Colonic mucosa (tissue), 4 donors: ENCODE data around the gene TYRP1. TPM values are rescaled to one million over a fixed set of nuclear protein-coding genes. Genes with fewer than 3 reads are reported as not detected.

ENCODE experiments used
- DNase-seq: peaks from one replicate; pipeline ENCODE4 v3.0.0-alpha.2; 2020
- H3K27ac ChIP-seq: fragments of 200-600 bp; one replicate; pipeline ENCODE4 v1.8.0; 2021
- H3K27me3 ChIP-seq: fragments of 200-600 bp; one replicate; pipeline ENCODE4 v1.8.0; 2021
- H3K36me3 ChIP-seq: fragments of 200-600 bp; one replicate; pipeline ENCODE4 v1.8.0; 2021
- H3K4me1 ChIP-seq: fragments of 200-600 bp; one replicate; pipeline ENCODE4 v1.8.0; 2021; ENCODE audit warnings: mild to moderate bottlenecking
- H3K4me3 ChIP-seq: fragments of 200-600 bp; one replicate; pipeline ENCODE4 v1.8.0; 2021
- H3K9ac ChIP-seq, 2 donors: one replicate each; pipeline ENCODE4 v1.7.0; 2013; ENCODE audit warnings: control low read depth in 2 of 2, low read depth in 2 of 2, low read length in 2 of 2
- H3K9me3 ChIP-seq: fragments of 200-600 bp; one replicate; pipeline ENCODE4 v1.8.0; 2021
- CTCF ChIP-seq: fragments of 200-600 bp; IDR thresholded peaks from one replicate; pipeline ENCODE4 v1.8.0; 2022; ENCODE audit warnings: antibody characterized with exemption, mild to moderate bottlenecking
- intact Hi-C: fragments of 100-400 bp; cut with DNase I; formaldehyde crosslinking; loops from one replicate; pipeline ENCODE4 v1.14.1; 2022
- total RNA-seq, 2 donors: library from RNA; stranded (reverse); fragmentation: NEBNext Ultra II Directional in 1 of 2; extraction: Animal tissue kit (Norgen Biotek cat#: 25700) in 1 of 2; gene quantifications; one replicate each; pipeline ENCODE4 v1.2.1, GENCODE V29; 2021
- donor health status: healthy.
- donor health status: DM: no; HTN: no; CAD: no.
- donor health status: DM: no; HTN: no; CAD: no.

Gene TYRP1
- total RNA-seq, 2 donors from 2014 or later: 0.30 to 1.4 TPM

GRCh38 chr9:12712532-12712931, 19.3 kb downstream of the TYRP1 start:
- no peak overlapping the region for H3K4me3 ChIP-seq
- H3K27ac ChIP-seq: no peak overlapping the region
- intact Hi-C loops: no loop called here
- no peaks in the 10 kb centered on the region for H3K27me3 ChIP-seq
- no peak for TF ChIP-seq CTCF
- no peaks in the 10 kb centered on the region for H3K36me3 ChIP-seq
- no peak overlapping the region for H3K9ac ChIP-seq
- no peaks in the 10 kb centered on the region for H3K4me1 ChIP-seq
- no peaks in the 10 kb centered on the region for H3K9me3 ChIP-seq
- DNase-seq: no peak

- TF ChIP-seq CTCF: no peak
- no peaks in the 10 kb centered on the region for H3K27me3 ChIP-seq
- no peak overlapping the region for H3K4me3 ChIP-seq
- no peak overlapping the region for H3K27ac ChIP-seq
- no peaks in the 10 kb centered on the region for H3K9me3 ChIP-seq
- H3K36me3 ChIP-seq: no peaks in the 10 kb centered on the region
- no peak overlapping the region for H3K9ac ChIP-seq
- no peaks in the 10 kb centered on the region for H3K4me1 ChIP-seq
- intact Hi-C loops: no loop called here
- no peak for DNase-seq
Observed at GRCh38 chr9:12715268-12715667, 22.1 kb downstream of the TYRP1 start.

GRCh38 chr9:12716823-12717600, 23.8 kb downstream of the TYRP1 start:
- Histone ChIP-seq H3K27ac (no peak overlapping the region), H3K27me3 (no peaks in the 10 kb centered on the region), H3K4me1 (no peaks in the 10 kb centered on the region), H3K36me3 (no peaks in the 10 kb centered on the region), H3K4me3 (no peak overlapping the region), H3K9me3 (no peaks in the 10 kb centered on the region), H3K9ac (no peak overlapping the region)
- intact Hi-C loops: no loop called here
- no peak for DNase-seq
- no peak for TF ChIP-seq CTCF

GRCh38 chr9:12717907-12718306, 24.7 kb downstream of the TYRP1 start:
- intact Hi-C loops: no loop called here
- no peaks in the 10 kb centered on the region for H3K9me3 ChIP-seq
- no peaks in the 10 kb centered on the region for H3K4me1 ChIP-seq
- H3K36me3 ChIP-seq: no peaks in the 10 kb centered on the region
- no peak overlapping the region for H3K4me3 ChIP-seq
- no peak overlapping the region for H3K9ac ChIP-seq
- no peaks in the 10 kb centered on the region for H3K27me3 ChIP-seq
- H3K27ac ChIP-seq: no peak overlapping the region
- no peak for TF ChIP-seq CTCF
- DNase-seq: no peak

- TF ChIP-seq CTCF: no peak
- H3K27me3 ChIP-seq: no peaks in the 10 kb centered on the region
- H3K4me3 ChIP-seq: no peak overlapping the region
- H3K4me1 ChIP-seq: no peaks in the 10 kb centered on the region
- intact Hi-C loops: no loop called here
- no peak overlapping the region for H3K9ac ChIP-seq
- DNase-seq: no peak
- no peaks in the 10 kb centered on the region for H3K36me3 ChIP-seq
- no peak overlapping the region for H3K27ac ChIP-seq
- no peaks in the 10 kb centered on the region for H3K9me3 ChIP-seq
Observed at GRCh38 chr9:12718482-12719026, 25.4 kb downstream of the TYRP1 start.
